Right lobe of liver (tissue), 6 donors: ENCODE measurements around the gene MAP4K4. TPM values are rescaled to one million over a fixed set of nuclear protein-coding genes. Genes with fewer than 3 reads are reported as not detected.

Source experiments
- ATAC-seq, 4 donors: fragments of 200-7000 bp; cut with Tn5 transposase; one replicate each; pipeline ENCODE4 v1.9.1; 2020; ENCODE audit warnings: mild to moderate bottlenecking in 4 of 4, moderate library complexity in 4 of 4
- DNase-seq, 3 donors: peaks; one replicate each; pipeline ENCODE4 v3.0.0-alpha.2; 2020
- H3K27ac ChIP-seq, 3 donors: fragments of 200-600 bp; one replicate each; pipeline ENCODE4 v1.8.0; 2022
- H3K27me3 ChIP-seq, 2 donors: fragments of 200-600 bp; one replicate each; pipeline ENCODE4 v1.8.0; 2022
- H3K36me3 ChIP-seq, 4 donors: fragments of 200-600 bp; sonication (generic) in 1 of 4; one replicate each; pipeline versions ENCODE4 v1.5.1 to v1.8.0; 2017 to 2022; ENCODE audit warnings: control low read depth in 1 of 4
- H3K4me1 ChIP-seq, 4 donors: fragments of 200-600 bp; sonication (generic) in 1 of 4; one replicate each; pipeline versions ENCODE4 v1.5.1 to v1.8.0; 2017 to 2022; ENCODE audit warnings: control low read depth in 1 of 4
- H3K4me3 ChIP-seq, 3 donors: fragments of 200-600 bp; one replicate each; pipeline ENCODE4 v1.8.0; 2022
- H3K9me3 ChIP-seq, 4 donors: fragments of 200-600 bp; sonication (generic) in 1 of 4; one replicate each; pipeline versions ENCODE4 v1.5.1 to v1.8.0; 2017 to 2022; ENCODE audit warnings: control low read depth in 1 of 4
- CTCF ChIP-seq, 4 donors: fragments of 200-600 bp in 3 of 4; fragments of 450-650 bp in 1 of 4; IDR thresholded peaks; one replicate each; pipeline versions ENCODE4 v1.5.1 to v1.8.0; 2016 to 2022; ENCODE audit warnings: antibody characterized with exemption in 4 of 4, mild to moderate bottlenecking in 2 of 4
- POLR2A ChIP-seq: fragments of 450-650 bp; IDR thresholded peaks from one replicate; pipeline ENCODE4 v1.6.1; 2017; ENCODE audit warnings: antibody characterized with exemption, mild to moderate bottlenecking
- WGBS: methylation state at CpG from one replicate; pipeline ENCODE4 v1.1.6; 2018; ENCODE audit warnings: low coverage, low lambda C conversion rate; ENCODE audit not compliant: insufficient coverage; ENCODE audit errors: missing lambda C conversion rate; 5-methylcytosine and 5-hydroxymethylcytosine counted together
- intact Hi-C, 2 donors: fragments of 100-400 bp; cut with DNase I; formaldehyde crosslinking; loops; one replicate each; pipeline versions ENCODE4 v1.11.2 to v1.14.1; 2022
- total RNA-seq, 6 experiments: library from RNA; depleted of rRNA in 2 of 6; stranded (reverse); fragments of >200 nt in 2 of 6; fragmentation: NEBNext Ultra II Directional in 3 of 6; extraction: Animal tissue kit (Norgen Biotek cat#: 25700) in 3 of 6; gene quantifications; one replicate each; pipeline versions ENCODE4 v1.1.0 to v1.2.4, GENCODE V29; 2016 to 2023
- donor health status: DM: no; HTN: yes; CAD: no.
- donor health status: DM: no; HTN: no; CAD: no.
- donor health status: DM: no; HTN: no; CAD: no.
- donor health status: DM: no; HTN: yes; CAD: no.
- donor health status: DM: no; HTN: yes; CAD: no.

The MAP4K4 gene
- total RNA-seq, 6 experiments from 2014 or later = 29.8 to 36.5 (median 31.1) TPM

- H3K4me3 ChIP-seq = no peak overlapping the region
- peaks cover 0 to 12% (median 5%) of the 10 kb centered on the region in 4 donors for H3K36me3 ChIP-seq
- ATAC-seq = no peak
- H3K4me1 ChIP-seq = peaks cover 0 to 14% (median 3%) of the 10 kb centered on the region in 4 donors
- no peak for DNase-seq
- H3K27me3 ChIP-seq = no peaks in the 10 kb centered on the region
- 92% methylated on average over 2 of the region's 2 CpGs for WGBS
- intact Hi-C loops = no loop called here
- H3K27ac ChIP-seq = peak overlapping the region in 1 of 3 donors; percentile 20
- TF ChIP-seq CTCF (IDR thresholded peaks at IDR 0.05) (no peak), POLR2A (no peak)
- H3K9me3 ChIP-seq = no peaks in the 10 kb centered on the region
Observed at GRCh38 chr2:101884423-101884822, 186.9 kb downstream of the MAP4K4 start.

GRCh38 chr2:101887328-101887727, 189.8 kb downstream of the MAP4K4 start:
- Histone ChIP-seq H3K4me3 (no peak overlapping the region), H3K9me3 (no peaks in the 10 kb centered on the region), H3K27me3 (no peaks in the 10 kb centered on the region), H3K27ac (no peak overlapping the region), H3K4me1 (peaks cover 0 to 18% (median 5%) of the 10 kb centered on the region in 4 donors), H3K36me3 (peaks cover 0 to 20% (median 7%) of the 10 kb centered on the region in 4 donors)
- DNase-seq = no peak
- WGBS = 100% methylated on average over 2 of the region's 2 CpGs
- intact Hi-C loops = no loop called here
- TF ChIP-seq CTCF (IDR thresholded peaks at IDR 0.05) (no peak), POLR2A (no peak)
- no peak for ATAC-seq

GRCh38 chr2:101889460-101890098, 192.1 kb downstream of the MAP4K4 start:
- intact Hi-C loops = loop anchor here in 1 of 2 donors (10.0 kb wide), 1 partner anchor 95 kb away; no protein-coding TSS in a partner anchor
- H3K36me3 ChIP-seq = peaks cover 0 to 25% (median 4%) of the 10 kb centered on the region in 4 donors

GRCh38 chr2:101892377-101892776, 194.9 kb downstream of the MAP4K4 start:
- TF ChIP-seq POLR2A (no peak), CTCF (IDR thresholded peaks at IDR 0.05) (no peak)
- WGBS = 85% methylated on average over 3 of the region's 3 CpGs
- Histone ChIP-seq H3K4me3 (no peak overlapping the region), H3K27ac (no peak overlapping the region), H3K4me1 (peaks cover 0 to 17% (median 5%) of the 10 kb centered on the region in 4 donors), H3K27me3 (no peaks in the 10 kb centered on the region), H3K9me3 (no peaks in the 10 kb centered on the region), H3K36me3 (peaks cover 0 to 20% (median 4%) of the 10 kb centered on the region in 4 donors)
- no peak for ATAC-seq
- intact Hi-C loops = loop anchor here in 1 of 2 donors (10.0 kb wide), 1 partner anchor 92 kb away; no protein-coding TSS in a partner anchor
- DNase-seq = no peak

More at GRCh38 chr2:101889460-101890098, 192.1 kb downstream of the MAP4K4 start:
- peak overlapping the region in 1 of 3 donors; percentile 26 for H3K27ac ChIP-seq
- H3K4me1 ChIP-seq = peaks cover 0 to 17% (median 5%) of the 10 kb centered on the region in 4 donors
- no peak overlapping the region for H3K4me3 ChIP-seq
- no peak for DNase-seq
- no peaks in the 10 kb centered on the region for H3K9me3 ChIP-seq
- peak; percentile 65 to 83 (median 74) for ATAC-seq
- H3K27me3 ChIP-seq = no peaks in the 10 kb centered on the region
- TF ChIP-seq CTCF (IDR thresholded peaks at IDR 0.05) = no peak
- TF ChIP-seq POLR2A = no peak
- WGBS = 37% methylated on average over 7 of the region's 7 CpGs
